T-helper 1 cell treated with Interleukin-12 subunit alpha and Interleukin-12 subunit beta and Interleukin-4 antibody, amounts not matched to agents 30 ng/mL and 1 ng/mL, for 36 hours (primary cell): Measurements from ENCODE around the gene NPDC1. TPM values are rescaled to one million over a fixed set of nuclear protein-coding genes. Genes with fewer than 3 reads are reported as not detected.

Source experiments
- intact Hi-C: fragments of 100-400 bp; cut with micrococcal nuclease; formaldehyde crosslinking; loops from one replicate; pipeline ENCODE4 v1.15.1; 2024
- total RNA-seq: library from RNA; stranded (reverse); gene quantifications from 2 replicates; pipeline ENCODE4 v1.2.3, GENCODE V29; 2022

The NPDC1 gene
- total RNA-seq, 1 donor from 2014 or later = 57.3 TPM

GRCh38 chr9:137029058-137029936 lies 16.7 kb downstream of the NPDC1 start:
- intact Hi-C loops = loop anchor here (2.0 to 10.0 kb wide), 2 partner anchors 42 to 126 kb away; partner anchors contain the start of gene SAPCD2

- intact Hi-C loops = loop anchor here (2.0 to 10.0 kb wide), 2 partner anchors 42 to 126 kb away; partner anchors contain the start of gene SAPCD2
Measured at GRCh38 chr9:137028263-137029057, 17.5 kb downstream of the NPDC1 start.

GRCh38 chr9:137027369-137028262 lies 18.4 kb downstream of the NPDC1 start, which contains the start of gene ABCA2:
Gene ABCA2, minus strand, starts transcription at chr9:137028237. Its CDS starts 97 bp downstream, at chr9:137028140.
- intact Hi-C loops = loop anchor here (2.0 to 10.0 kb wide), 2 partner anchors 43 to 127 kb away; partner anchors contain the start of gene SAPCD2

- intact Hi-C loops = loop anchor here (10.0 kb wide), 1 partner anchor 128 kb away; no protein-coding TSS in a partner anchor
Measured at GRCh38 chr9:137026828-137027227, 19.1 kb downstream of the NPDC1 start.

- intact Hi-C loops = loop anchor here (10.0 kb wide), 1 partner anchor 128 kb away; no protein-coding TSS in a partner anchor
Measured at GRCh38 chr9:137026384-137026783, 19.6 kb downstream of the NPDC1 start.

GRCh38 chr9:137025517-137025966 lies 20.4 kb downstream of the NPDC1 start:
- intact Hi-C loops = loop anchor here (10.0 kb wide), 1 partner anchor 129 kb away; no protein-coding TSS in a partner anchor

GRCh38 chr9:137023583-137023991 lies 22.4 kb downstream of the NPDC1 start:
- intact Hi-C loops = loop anchor here (10.0 kb wide), 1 partner anchor 131 kb away; no protein-coding TSS in a partner anchor

- intact Hi-C loops = loop anchor here (10.0 kb wide), 1 partner anchor 132 kb away; no protein-coding TSS in a partner anchor
Measured at GRCh38 chr9:137023157-137023556, 22.8 kb downstream of the NPDC1 start.

GRCh38 chr9:137022662-137023008 lies 23.3 kb downstream of the NPDC1 start:
- intact Hi-C loops = loop anchor here (1.0 to 10.0 kb wide), 5 partner anchors 30 to 231 kb away; partner anchors contain the start of genes MAN1B1, PAXX and TMEM141

- intact Hi-C loops = loop anchor here (1.0 to 10.0 kb wide), 5 partner anchors 30 to 231 kb away; partner anchors contain the start of genes MAN1B1, PAXX and TMEM141
Measured at GRCh38 chr9:137021979-137022661, 23.9 kb downstream of the NPDC1 start.

GRCh38 chr9:137021568-137021978 lies 24.4 kb downstream of the NPDC1 start:
- intact Hi-C loops = loop anchor here (10.0 kb wide), 1 partner anchor 133 kb away; no protein-coding TSS in a partner anchor

- intact Hi-C loops = loop anchor here (10.0 kb wide), 1 partner anchor 134 kb away; no protein-coding TSS in a partner anchor
Measured at GRCh38 chr9:137020771-137021567, 25.0 kb downstream of the NPDC1 start.

- intact Hi-C loops = loop anchor here (10.0 kb wide), 1 partner anchor 135 kb away; no protein-coding TSS in a partner anchor
Measured at GRCh38 chr9:137019891-137020683, 25.9 kb downstream of the NPDC1 start.

- intact Hi-C loops = no loop called here
Measured at GRCh38 chr9:137018761-137019559, 27.0 kb downstream of the NPDC1 start.

GRCh38 chr9:137017791-137018497 lies 28.0 kb downstream of the NPDC1 start:
- intact Hi-C loops = no loop called here

GRCh38 chr9:137017071-137017470 lies 28.9 kb downstream of the NPDC1 start:
- intact Hi-C loops = no loop called here
